ENCODE results near the gene CDC5L.
"Not testable (repeated sequence)": the region's sequence is repeated elsewhere in the genome, so short reads cannot be mapped to it uniquely, and the experiment has no call there.

Gene CDC5L

DNA sequence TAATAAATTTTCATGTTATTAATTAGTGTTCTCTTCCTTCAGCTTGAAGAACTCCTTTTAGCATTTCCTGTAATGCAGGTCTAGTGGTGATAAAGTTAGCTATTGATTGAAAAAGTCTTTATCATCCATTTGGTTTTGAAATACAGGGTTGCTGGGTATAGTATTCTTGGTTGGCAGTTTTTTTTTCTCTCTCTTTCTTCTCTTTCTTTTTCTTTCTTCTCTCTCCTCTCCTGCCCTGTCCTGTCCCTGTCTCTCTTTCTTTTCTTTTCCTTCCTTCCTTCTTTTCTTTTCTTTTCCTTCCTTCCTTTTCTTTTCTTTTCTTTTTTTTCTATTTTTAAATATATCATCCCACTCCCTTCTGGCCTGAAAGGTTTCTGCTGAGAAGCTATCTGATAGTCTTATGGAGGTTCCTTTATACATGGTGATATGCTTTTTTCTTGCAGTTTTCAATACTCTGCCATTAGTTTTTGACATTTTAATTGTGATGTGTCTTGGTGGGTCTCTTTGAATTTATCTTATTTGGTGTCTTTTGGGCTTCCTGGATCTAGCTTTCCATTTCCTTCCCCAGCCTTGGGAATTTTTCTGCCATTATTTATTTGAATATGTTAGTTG lies 55.4 kb downstream of the CDC5L start:
- DNase-seq, result no peak
- H3K27me3 ChIP-seq (replicated peaks; ENCODE audit: control insufficient read depth, insufficient read depth, low read length, poor library complexity, severe bottlenecking), result no peaks in the 10 kb centered on the region
- H3K4me3 ChIP-seq (ENCODE audit: insufficient read depth, low read depth, low read length, poor library complexity, severe bottlenecking), result no peak overlapping the region
- no peak overlapping the region for H3K27ac ChIP-seq (ENCODE audit: insufficient read depth, low read length, poor library complexity, severe bottlenecking)
- H3K9me3 ChIP-seq (ENCODE audit: control insufficient read depth, low read length), result peaks cover 8% of the 10 kb centered on the region
- H3K36me3 ChIP-seq (ENCODE audit: control insufficient read depth, insufficient read depth, low read length), result peaks cover 45% of the 10 kb centered on the region
- no peaks in the 10 kb centered on the region for H3K4me1 ChIP-seq (ENCODE audit: control insufficient read depth, insufficient read depth, low read length, poor library complexity, severe bottlenecking)

DNA sequence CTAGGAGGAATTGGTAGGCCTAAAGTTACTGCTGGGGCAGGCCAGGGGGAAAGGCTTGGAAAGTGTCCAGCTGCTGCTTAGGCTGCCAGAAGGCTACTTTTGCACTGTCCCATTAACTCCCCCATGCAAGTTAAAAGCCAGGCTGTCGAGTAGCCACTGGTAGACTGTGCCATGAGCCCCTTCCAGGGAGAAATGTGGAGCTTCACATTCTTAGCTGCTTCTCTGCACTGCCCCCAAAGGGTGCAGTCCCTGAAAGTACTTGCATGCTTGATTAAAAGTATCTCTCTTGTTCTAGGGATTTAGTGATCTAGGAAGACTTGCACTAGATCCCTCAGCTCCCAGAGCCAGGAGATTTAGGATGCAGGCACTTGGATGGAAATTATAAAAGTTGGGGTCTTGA lies 57.3 kb downstream of the CDC5L start:
- no peaks in the 10 kb centered on the region for H3K27me3 ChIP-seq (replicated peaks; ENCODE audit: control insufficient read depth, insufficient read depth, low read length, poor library complexity, severe bottlenecking)
- peaks cover 8% of the 10 kb centered on the region for H3K9me3 ChIP-seq (ENCODE audit: control insufficient read depth, low read length)
- no peak overlapping the region for H3K27ac ChIP-seq (ENCODE audit: insufficient read depth, low read length, poor library complexity, severe bottlenecking)
- no peak for DNase-seq
- no peaks in the 10 kb centered on the region for H3K4me1 ChIP-seq (ENCODE audit: control insufficient read depth, insufficient read depth, low read length, poor library complexity, severe bottlenecking)
- no peak overlapping the region for H3K4me3 ChIP-seq (ENCODE audit: insufficient read depth, low read depth, low read length, poor library complexity, severe bottlenecking)
- peaks cover 46% of the 10 kb centered on the region for H3K36me3 ChIP-seq (ENCODE audit: control insufficient read depth, insufficient read depth, low read length)

DNA sequence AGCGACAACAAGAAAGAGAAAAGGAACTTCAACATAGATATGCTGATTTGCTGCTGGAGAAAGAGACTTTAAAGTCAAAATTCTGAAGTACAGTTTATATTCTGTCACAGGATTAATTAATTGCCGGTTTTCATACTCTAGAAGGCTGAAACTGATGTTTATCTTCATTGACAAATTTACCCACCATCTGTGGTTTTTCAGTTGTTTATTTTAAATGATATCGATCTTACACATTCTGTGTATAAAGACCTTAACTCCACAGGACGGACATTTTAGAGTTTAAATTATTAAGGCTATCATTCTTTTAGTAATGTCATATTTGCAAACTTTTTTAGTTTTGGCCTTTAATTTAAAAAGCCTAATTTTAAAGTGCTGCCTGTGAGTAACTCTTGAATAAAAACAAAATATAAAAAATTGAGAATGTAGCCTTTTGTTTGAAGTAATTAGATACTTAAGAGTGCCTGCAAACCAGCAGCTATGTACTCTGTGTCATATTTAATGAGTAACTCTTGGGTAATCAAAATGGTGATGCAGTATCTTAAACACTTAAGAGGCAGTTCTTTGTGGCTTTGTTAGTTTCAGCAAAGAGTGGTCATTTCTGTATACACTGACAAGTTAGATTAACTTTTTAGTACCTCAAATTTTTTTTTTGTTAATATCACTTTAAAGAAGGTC lies 59.3 kb downstream of the CDC5L start:
- no peaks in the 10 kb centered on the region for H3K4me1 ChIP-seq (ENCODE audit: control insufficient read depth, insufficient read depth, low read length, poor library complexity, severe bottlenecking)
- H3K27me3 ChIP-seq (replicated peaks; ENCODE audit: control insufficient read depth, insufficient read depth, low read length, poor library complexity, severe bottlenecking), result no peaks in the 10 kb centered on the region
- H3K27ac ChIP-seq (ENCODE audit: insufficient read depth, low read length, poor library complexity, severe bottlenecking), result no peak overlapping the region
- peaks cover 37% of the 10 kb centered on the region for H3K36me3 ChIP-seq (ENCODE audit: control insufficient read depth, insufficient read depth, low read length)
- peaks cover 8% of the 10 kb centered on the region for H3K9me3 ChIP-seq (ENCODE audit: control insufficient read depth, low read length)
- H3K4me3 ChIP-seq (ENCODE audit: insufficient read depth, low read depth, low read length, poor library complexity, severe bottlenecking), result no peak overlapping the region
- DNase-seq, result no peak

DNA sequence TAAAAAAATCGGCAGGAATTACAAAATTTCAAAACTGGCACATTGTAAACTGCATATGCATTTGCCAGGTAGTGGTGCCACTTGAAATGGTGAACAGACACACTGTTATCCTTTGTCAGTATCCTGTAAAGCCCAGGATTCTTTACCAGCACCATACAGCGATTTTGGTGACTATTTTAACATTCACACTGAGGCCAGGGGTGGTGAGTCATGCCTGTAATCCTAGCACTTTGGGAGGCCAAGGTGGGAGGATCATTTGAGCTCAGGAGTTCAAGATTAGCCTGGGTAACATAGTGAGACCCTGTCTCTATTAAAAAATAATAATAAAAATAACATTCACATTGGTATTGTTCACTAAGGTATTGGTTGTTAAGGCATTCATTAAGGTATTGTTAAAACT lies 61.7 kb downstream of the CDC5L start:
- H3K27me3 ChIP-seq (replicated peaks; ENCODE audit: control insufficient read depth, insufficient read depth, low read length, poor library complexity, severe bottlenecking); H3K9me3 ChIP-seq (ENCODE audit: control insufficient read depth, low read length); H3K4me3 ChIP-seq (ENCODE audit: insufficient read depth, low read depth, low read length, poor library complexity, severe bottlenecking); DNase-seq; H3K4me1 ChIP-seq (ENCODE audit: control insufficient read depth, insufficient read depth, low read length, poor library complexity, severe bottlenecking); H3K27ac ChIP-seq (ENCODE audit: insufficient read depth, low read length, poor library complexity, severe bottlenecking): not testable (repeated sequence)
- H3K36me3 ChIP-seq (ENCODE audit: control insufficient read depth, insufficient read depth, low read length), result peaks cover 36% of the 10 kb centered on the region

DNA sequence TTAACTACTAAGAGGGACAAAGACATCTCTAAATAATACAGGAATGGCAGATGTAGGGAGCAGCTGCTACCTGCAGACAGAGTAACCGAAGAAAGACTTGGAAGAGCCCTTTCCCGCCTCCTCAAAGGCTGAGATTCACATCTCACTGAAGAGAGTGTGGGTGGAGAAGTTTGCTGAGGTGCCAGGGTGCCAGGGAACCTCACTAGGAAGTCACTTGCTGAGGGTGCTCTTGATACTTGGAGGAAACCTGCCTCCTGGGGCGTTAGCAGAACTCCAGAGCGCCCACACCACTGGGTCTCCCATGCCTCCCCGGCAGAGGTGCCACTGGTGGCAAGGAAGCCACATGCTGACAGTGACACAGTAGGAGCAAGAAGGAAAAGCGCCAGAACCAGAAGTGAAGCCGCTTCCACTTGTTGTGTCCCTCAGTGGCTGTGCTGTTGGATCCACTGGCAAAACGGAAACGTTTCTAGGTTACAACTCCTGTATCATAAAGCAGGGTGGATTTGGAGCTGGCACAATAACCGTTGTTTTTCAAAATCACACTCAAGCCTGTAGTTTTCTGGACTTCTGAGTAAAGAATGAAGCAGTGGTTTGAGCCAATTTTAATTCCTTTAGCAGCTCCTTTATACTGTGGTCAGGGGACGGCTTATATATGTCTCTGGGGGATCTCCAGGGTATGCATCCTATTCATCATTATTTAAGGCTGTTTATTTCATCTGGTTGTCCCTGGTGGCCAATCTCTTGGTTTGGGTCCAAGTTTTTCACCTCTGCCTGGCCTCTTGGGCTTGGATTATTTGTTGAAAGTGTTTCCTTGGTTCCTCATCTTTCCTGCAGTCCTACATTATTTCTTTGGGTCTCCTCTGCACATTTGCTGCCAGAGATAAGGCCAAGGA lies 64.5 kb downstream of the CDC5L start:
- no peak for DNase-seq
- H3K9me3 ChIP-seq (ENCODE audit: control insufficient read depth, low read length), result no peaks in the 10 kb centered on the region
- no peak overlapping the region for H3K4me3 ChIP-seq (ENCODE audit: insufficient read depth, low read depth, low read length, poor library complexity, severe bottlenecking)
- no peak overlapping the region for H3K27ac ChIP-seq (ENCODE audit: insufficient read depth, low read length, poor library complexity, severe bottlenecking)
- no peaks in the 10 kb centered on the region for H3K27me3 ChIP-seq (replicated peaks; ENCODE audit: control insufficient read depth, insufficient read depth, low read length, poor library complexity, severe bottlenecking)
- peaks cover 15% of the 10 kb centered on the region for H3K36me3 ChIP-seq (ENCODE audit: control insufficient read depth, insufficient read depth, low read length)
- H3K4me1 ChIP-seq (ENCODE audit: control insufficient read depth, insufficient read depth, low read length, poor library complexity, severe bottlenecking), result no peaks in the 10 kb centered on the region

DNA sequence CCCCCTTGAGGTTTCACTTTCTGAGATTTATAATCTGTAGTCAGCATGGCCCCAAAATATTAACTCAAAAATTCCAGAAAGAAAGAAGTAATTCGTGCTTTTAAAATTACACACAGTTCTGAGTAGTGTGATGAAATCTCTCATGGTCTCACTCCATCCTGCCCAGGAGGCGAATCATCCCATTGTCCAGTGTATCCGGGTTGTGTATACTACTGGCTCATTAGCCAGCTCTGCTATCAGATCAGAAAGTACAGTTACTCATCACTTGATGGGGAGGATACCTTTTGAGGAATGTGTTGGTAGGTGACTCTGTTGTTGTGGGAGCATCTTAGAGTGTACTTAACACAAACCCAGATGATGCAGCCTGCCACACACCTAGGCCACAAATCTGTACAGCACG lies 65.2 kb downstream of the CDC5L start:
- no peak for DNase-seq
- peaks cover 8% of the 10 kb centered on the region for H3K36me3 ChIP-seq (ENCODE audit: control insufficient read depth, insufficient read depth, low read length)
- H3K27ac ChIP-seq (ENCODE audit: insufficient read depth, low read length, poor library complexity, severe bottlenecking), result no peak overlapping the region
- no peaks in the 10 kb centered on the region for H3K4me1 ChIP-seq (ENCODE audit: control insufficient read depth, insufficient read depth, low read length, poor library complexity, severe bottlenecking)
- no peaks in the 10 kb centered on the region for H3K9me3 ChIP-seq (ENCODE audit: control insufficient read depth, low read length)
- H3K4me3 ChIP-seq (ENCODE audit: insufficient read depth, low read depth, low read length, poor library complexity, severe bottlenecking), result no peak overlapping the region
- no peaks in the 10 kb centered on the region for H3K27me3 ChIP-seq (replicated peaks; ENCODE audit: control insufficient read depth, insufficient read depth, low read length, poor library complexity, severe bottlenecking)

DNA sequence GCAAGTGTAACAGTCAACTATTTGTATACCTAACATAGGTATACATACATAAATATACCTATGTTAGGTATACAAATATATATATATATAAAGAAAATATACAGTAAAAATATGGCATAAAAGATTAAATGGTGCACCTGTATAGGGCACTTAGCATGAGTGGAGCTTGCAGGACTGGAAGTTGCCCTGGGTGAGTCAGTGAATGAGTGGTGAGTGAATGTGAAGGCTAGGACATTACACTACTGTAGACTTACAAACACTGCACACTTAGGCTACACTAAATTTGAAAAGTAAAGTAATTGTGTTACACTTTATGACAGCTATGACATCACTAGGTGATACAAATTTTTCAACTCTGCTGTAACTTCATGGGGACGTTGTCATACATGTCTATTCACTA lies 65.6 kb downstream of the CDC5L start:
- Histone ChIP-seq H3K9me3 (ENCODE audit: control insufficient read depth, low read length) (no peaks in the 10 kb centered on the region), H3K27ac (ENCODE audit: insufficient read depth, low read length, poor library complexity, severe bottlenecking) (no peak overlapping the region), H3K36me3 (ENCODE audit: control insufficient read depth, insufficient read depth, low read length) (peaks cover 5% of the 10 kb centered on the region), H3K4me3 (ENCODE audit: insufficient read depth, low read depth, low read length, poor library complexity, severe bottlenecking) (no peak overlapping the region), H3K27me3 (replicated peaks; ENCODE audit: control insufficient read depth, insufficient read depth, low read length, poor library complexity, severe bottlenecking) (no peaks in the 10 kb centered on the region), H3K4me1 (ENCODE audit: control insufficient read depth, insufficient read depth, low read length, poor library complexity, severe bottlenecking) (no peaks in the 10 kb centered on the region)
- no peak for DNase-seq

DNA sequence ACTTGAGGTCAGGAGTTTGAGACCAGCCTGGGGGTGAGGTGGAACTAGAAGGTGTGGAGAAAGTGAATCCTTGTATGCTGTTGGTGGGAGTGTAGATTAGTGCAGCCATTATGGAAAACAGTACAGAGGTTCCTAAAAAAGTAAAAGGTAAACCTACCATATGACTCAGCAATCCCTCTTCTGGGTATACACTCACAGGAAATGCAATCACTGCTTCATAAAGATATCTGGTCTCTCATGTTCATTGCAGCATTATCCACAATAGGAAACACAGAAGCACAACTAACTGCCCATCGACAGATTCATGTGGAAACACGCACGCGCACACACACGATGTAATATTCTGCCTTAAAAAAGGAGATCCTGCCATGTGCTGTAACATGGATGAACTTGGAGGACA lies 66.7 kb downstream of the CDC5L start:
- Histone ChIP-seq H3K36me3 (ENCODE audit: control insufficient read depth, insufficient read depth, low read length) (peaks cover 5% of the 10 kb centered on the region), H3K9me3 (ENCODE audit: control insufficient read depth, low read length) (no peaks in the 10 kb centered on the region), H3K27me3 (replicated peaks; ENCODE audit: control insufficient read depth, insufficient read depth, low read length, poor library complexity, severe bottlenecking) (no peaks in the 10 kb centered on the region), H3K4me3 (ENCODE audit: insufficient read depth, low read depth, low read length, poor library complexity, severe bottlenecking) (no peak overlapping the region), H3K4me1 (ENCODE audit: control insufficient read depth, insufficient read depth, low read length, poor library complexity, severe bottlenecking) (no peaks in the 10 kb centered on the region), H3K27ac (ENCODE audit: insufficient read depth, low read length, poor library complexity, severe bottlenecking) (no peak overlapping the region)
- no peak for DNase-seq

DNA sequence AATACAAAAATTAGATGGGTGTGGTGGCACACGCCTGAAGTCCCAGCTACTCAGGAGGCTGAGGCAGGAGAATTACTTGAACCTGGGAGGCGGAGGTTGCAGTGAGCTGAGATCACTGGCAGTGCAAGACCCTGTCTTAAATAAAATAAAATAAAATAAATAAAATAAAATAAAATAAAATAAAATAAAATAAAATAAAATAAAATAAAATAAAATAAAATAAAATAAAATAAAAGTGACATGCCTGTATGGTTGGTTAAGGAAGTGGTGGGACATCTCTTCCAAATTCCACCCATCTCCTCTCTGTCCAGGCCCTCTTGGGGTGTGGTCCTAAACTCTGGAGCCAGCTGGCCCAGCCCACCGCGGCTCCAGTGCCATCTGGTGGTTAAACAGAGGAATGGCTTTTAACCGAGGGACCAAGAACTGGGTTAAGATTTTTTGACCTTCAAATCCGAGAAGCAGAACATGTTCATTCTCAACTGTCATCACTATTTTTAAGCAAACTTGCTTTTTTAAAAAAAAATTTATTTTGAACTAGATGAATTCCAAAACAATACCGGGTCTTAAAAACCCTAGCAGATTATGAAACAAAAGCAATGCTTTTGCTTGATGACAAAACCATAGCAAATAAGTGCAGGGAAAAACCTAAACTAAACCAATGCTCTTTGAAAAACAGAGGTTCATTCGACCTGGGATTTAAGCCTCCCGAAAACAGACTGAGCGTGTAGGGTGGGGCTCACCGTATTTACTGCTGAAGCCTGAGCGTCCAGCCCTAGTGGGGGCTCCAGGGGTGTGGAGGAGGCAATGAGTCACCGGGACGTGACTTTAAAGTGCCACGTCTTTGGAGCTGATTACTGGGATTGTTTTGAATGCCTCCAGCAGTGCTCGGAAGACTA lies 68.8 kb downstream of the CDC5L start:
- H3K4me1 ChIP-seq (ENCODE audit: control insufficient read depth, insufficient read depth, low read length, poor library complexity, severe bottlenecking), result no peaks in the 10 kb centered on the region
- DNase-seq, result peak in 1 of 3 donors; percentile 26
- no peaks in the 10 kb centered on the region for H3K27me3 ChIP-seq (replicated peaks; ENCODE audit: control insufficient read depth, insufficient read depth, low read length, poor library complexity, severe bottlenecking)
- H3K27ac ChIP-seq (ENCODE audit: insufficient read depth, low read length, poor library complexity, severe bottlenecking), result no peak overlapping the region
- H3K9me3 ChIP-seq (ENCODE audit: control insufficient read depth, low read length), result no peaks in the 10 kb centered on the region
- peaks cover 5% of the 10 kb centered on the region for H3K36me3 ChIP-seq (ENCODE audit: control insufficient read depth, insufficient read depth, low read length)
- H3K4me3 ChIP-seq (ENCODE audit: insufficient read depth, low read depth, low read length, poor library complexity, severe bottlenecking), result no peak overlapping the region

Measured in effector memory CD4-positive, alpha-beta T cell (primary cell).